GM12865 (cell line): ENCODE measurements around the gene MSRB2.

Experiments
- DNase-seq: peaks from one replicate; pipeline ENCODE4 v3.0.0; 2010; ENCODE audit warnings: low read depth
- H3K4me3 ChIP-seq: 2 replicates; pipeline ENCODE4 v1.5.1; 2011; ENCODE audit warnings: mild to moderate bottlenecking, low read depth, low read length, control low read depth
- CTCF ChIP-seq: IDR thresholded peaks from 2 replicates; pipeline ENCODE4 v1.5.1; 2011; ENCODE audit warnings: low read length, control low read depth, low read depth, inconsistent platforms; ENCODE audit not compliant: insufficient read depth; ENCODE audit errors: missing control alignments

MSRB2 gene

GRCh38 chr10:23157691-23158369 is 62.5 kb downstream of the MSRB2 start:
- H3K4me3 ChIP-seq = no peak overlapping the region
- DNase-seq = peak; percentile 70
- TF ChIP-seq CTCF = peak; percentile 42

GRCh38 chr10:23158370-23158769 is 63.0 kb downstream of the MSRB2 start:
- H3K4me3 ChIP-seq = no peak overlapping the region

GRCh38 chr10:23171232-23171876 is 76.0 kb downstream of the MSRB2 start:
- DNase-seq = no peak
- no peak overlapping the region for H3K4me3 ChIP-seq
- no peak for TF ChIP-seq CTCF

More at GRCh38 chr10:23158370-23158769, 63.0 kb downstream of the MSRB2 start:
- TF ChIP-seq CTCF = peak; percentile 79
- peak; percentile 73 for DNase-seq
